ENCODE data around the gene ALDH1A1. TPM values are rescaled to one million over a fixed set of nuclear protein-coding genes. Genes with fewer than 3 reads are reported as not detected.

The ALDH1A1 gene
- total and polyA plus RNA-seq, 2 of the 8 experiments (the other 6 are each of a cell fraction or from before 2014, with no cell fraction given) = 0.50 to 0.82 TPM

DNA sequence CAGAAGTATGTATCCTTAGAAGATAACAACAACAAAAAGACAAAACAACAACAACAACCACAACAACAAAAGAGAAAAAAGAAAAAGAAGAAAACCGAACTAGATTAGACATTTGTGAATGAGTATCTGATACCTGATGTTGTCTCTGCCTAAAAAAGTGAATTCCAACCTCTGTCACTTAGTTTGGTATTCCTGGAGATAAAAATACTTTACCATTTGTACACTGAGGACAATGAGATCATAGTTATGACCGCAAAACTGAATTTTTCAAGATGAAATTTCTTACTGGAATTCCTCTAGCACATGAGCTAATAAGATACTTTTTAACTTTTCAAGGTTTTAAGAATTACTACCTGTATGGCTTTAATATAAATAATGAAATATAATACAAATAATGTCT is 54.5 kb downstream of the ALDH1A1 start:
- Histone ChIP-seq H3K4me2 (ENCODE audit: insufficient read depth in 1 of 2, low read depth in 2 of 2, low read length in 2 of 2) (no peak overlapping the region), H4K91ac (replicated peaks; ENCODE audit: insufficient read length, low read length) (no peak overlapping the region), H2AK5ac (ENCODE audit: low read depth, low read length) (no peak overlapping the region), H3K79me1 (ENCODE audit: low read depth, low read length) (no peaks in the 10 kb centered on the region), H4K20me1 (replicated peaks in 1 of 2; ENCODE audit: control insufficient read depth in 1 of 2, insufficient read depth in 2 of 2, low read length in 2 of 2) (no peaks in the 10 kb centered on the region), H3K4me3 (ENCODE audit: extremely low read depth in 1 of 4, insufficient read depth in 2 of 4, low read depth in 3 of 4, low read length in 4 of 4) (no peak overlapping the region), H3K56ac (replicated peaks; ENCODE audit: insufficient read length, low read depth, low read length) (no peak overlapping the region), H3K27ac (ENCODE audit: low read depth, low read length) (no peak overlapping the region), H3K9ac (replicated peaks in 1 of 4; ENCODE audit: extremely low read depth in 1 of 4, low read depth in 3 of 4, low read length in 3 of 4) (no peak overlapping the region), H2BK20ac (ENCODE audit: low read length) (no peak overlapping the region), H2BK12ac (ENCODE audit: low read depth, low read length) (no peak overlapping the region), H3K4ac (replicated peaks; ENCODE audit: insufficient read length, low read depth, low read length) (no peak overlapping the region), H4K5ac (ENCODE audit: insufficient read length, low read depth, low read length) (no peak overlapping the region), H2BK120ac (replicated peaks; ENCODE audit: low read depth, low read length) (no peak overlapping the region), H4K8ac (ENCODE audit: extremely low read depth, insufficient read depth, low read length) (no peak overlapping the region), H2AFZ (ENCODE audit: low read length) (no peak overlapping the region), H3K27me3 (replicated peaks in 1 of 4; ENCODE audit: control insufficient read depth in 3 of 4, extremely low read depth in 1 of 4, insufficient read depth in 3 of 4, low read length in 3 of 4) (no peaks in the 10 kb centered on the region), H3K23me2 (ENCODE audit: low read depth, low read length) (no peaks in the 10 kb centered on the region), H3K18ac (ENCODE audit: extremely low read depth, low read length) (no peak overlapping the region), H2BK15ac (ENCODE audit: low read length) (no peak overlapping the region), H2BK5ac (ENCODE audit: low read depth, low read length) (no peak overlapping the region), H3K4me1 (replicated peaks in 1 of 4; ENCODE audit: control insufficient read depth in 3 of 4, insufficient read depth in 4 of 4, low read length in 3 of 4) (no peaks in the 10 kb centered on the region), H3K9me3 (ENCODE audit: insufficient read depth in 2 of 2, low read depth in 1 of 2, low read length in 1 of 2) (no peaks in the 10 kb centered on the region), H3K23ac (ENCODE audit: insufficient read length) (no peak overlapping the region), H3K79me2 (ENCODE audit: control insufficient read depth in 1 of 2, insufficient read depth in 2 of 2, low read length in 2 of 2) (no peaks in the 10 kb centered on the region), H3K14ac (ENCODE audit: insufficient read length) (no peak overlapping the region), H3K36me3 (ENCODE audit: control insufficient read depth in 2 of 4, insufficient read depth in 4 of 4, low read length in 3 of 4) (no peaks in the 10 kb centered on the region)
- FAIRE-seq = no peak
- DNase-seq (ENCODE audit: low read depth in 1 of 2, low spot score in 2 of 2) = no peak
- 88% methylated on average over 2 of the region's 2 CpGs; no CpG with 5 or more reads in 1 of the 2 experiments for WGBS, 2 experiments (ENCODE audit: extremely low coverage in 1 of 2, insufficient coverage in 1 of 2, insufficient read length in 1 of 2, insufficient replicate concordance in 2 of 2, low coverage in 1 of 2, low lambda C conversion rate in 2 of 2, missing lambda C conversion rate in 1 of 2)
- ChIA-PET CTCF (ENCODE audit: partially characterized antibody) (no interaction called here), POLR2A (ENCODE audit: partially characterized antibody) (no interaction called here)
- TF ChIP-seq CTCF (IDR thresholded peaks at IDR 0.05; ENCODE audit: control extremely low read depth in 1 of 3, insufficient read depth in 1 of 3, low read depth in 1 of 3, low read length in 3 of 3) (no peak), JUN (IDR thresholded peaks at IDR 0.05; ENCODE audit: low read depth, low read length) (no peak), CBX5 (IDR thresholded peaks at IDR 0.05; ENCODE audit: low read depth, low read length) (no peak), POLR2AphosphoS5 (IDR thresholded peaks at IDR 0.05; ENCODE audit: low read depth, low read length) (no peak), CHD1 (IDR thresholded peaks at IDR 0.05; ENCODE audit: low read depth, low read length) (no peak), GTF2F1 (IDR thresholded peaks at IDR 0.05; ENCODE audit: borderline replicate concordance, low read depth, low read length) (no peak), POU5F1 (IDR thresholded peaks at IDR 0.05; ENCODE audit: low read depth, low read length) (no peak), CBX8 (IDR thresholded peaks at IDR 0.05; ENCODE audit: borderline replicate concordance, low read depth, low read length) (no peak), TAF7 (optimal IDR thresholded peaks at IDR 0.05; ENCODE audit: borderline replicate concordance, low read depth, low read length) (no peak), HDAC2 (IDR thresholded peaks at IDR 0.05; ENCODE audit: borderline replicate concordance in 1 of 2, low read depth in 2 of 2, low read length in 2 of 2) (no peak), MAFK (IDR thresholded peaks at IDR 0.05; ENCODE audit: low read depth, low read length) (no peak)
- TF ChIP-seq, protein P1, sequence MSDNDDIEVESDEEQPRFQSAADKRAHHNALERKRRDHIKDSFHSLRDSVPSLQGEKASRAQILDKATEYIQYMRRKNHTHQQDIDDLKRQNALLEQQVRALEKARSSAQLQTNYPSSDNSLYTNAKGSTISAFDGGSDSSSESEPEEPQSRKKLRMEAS (IDR thresholded peaks at IDR 0.05) = no peak

Measured in H1 (cell line).